GM12878 (cell line): ENCODE results near the gene MAPKAPK3. TPM values are rescaled to one million over a fixed set of nuclear protein-coding genes. Genes with fewer than 3 reads are reported as not detected.
A peak's percentile ranks its signal among the peaks of the same experiment; 100 is the strongest.

Experiments
- ATAC-seq: fragments of 200-7000 bp; cut with Tn5 transposase; 3 replicates; pipeline ENCODE4 v1.9.1; 2020; ENCODE audit warnings: mild to moderate bottlenecking, moderate library complexity
- BruUV-seq: library from RNA; stranded (reverse); fragments of 400-500 nt; replicated peaks from 2 replicates; lab custom pipeline; 2021; lab: Mats Ljungman, UMichigan
- CTCF ChIA-PET: fragments of 300-600 bp; sonication (Branson Sonifier 250); formaldehyde crosslinking; extraction: SDS; loops from one replicate; lab custom pipeline; 2021; ENCODE audit warnings: inconsistent platforms; lab: Yijun Ruan, JAX
- POLR2A ChIA-PET: fragments of 350-600 bp; formaldehyde crosslinking; extraction: SDS; loops from one replicate; lab custom pipeline; 2021; ENCODE audit warnings: inconsistent platforms; lab: Charles Lee
- RAD21 ChIA-PET: fragments of 300-600 bp; sonication (Branson Sonifier 250); formaldehyde crosslinking; loops from one replicate; lab custom pipeline; 2023; ENCODE audit warnings: antibody characterized with exemption; ENCODE audit not compliant: unreplicated experiment; lab: Charles Lee
- SMC1A ChIA-PET: fragments of 300-600 bp; sonication (Branson Sonifier 250); formaldehyde crosslinking; loops from one replicate; lab custom pipeline; 2023; ENCODE audit not compliant: unreplicated experiment, uncharacterized antibody; lab: Charles Lee
- DNase-seq: peaks from one replicate; pipeline ENCODE4 v3.0.0-alpha.2; 2011; ENCODE audit warnings: low read depth, low spot score
- FAIRE-seq: peaks from 3 replicates; lab custom pipeline; 2011; peaks lifted over from hg19 to GRCh38; lab: Jason Lieb, UNC
- H2AFZ ChIP-seq: 2 replicates; pipeline ENCODE4 v1.6.0; 2011; ENCODE audit warnings: low read depth, low read length, control low read depth; ENCODE audit not compliant: control insufficient read depth
- H3K27ac ChIP-seq: 2 replicates; pipeline ENCODE4 v1.5.1; 2011; ENCODE audit warnings: control low read depth; ENCODE audit not compliant: control insufficient read depth, insufficient read depth
- H3K27me3 ChIP-seq, 2 experiments: replicated peaks in 1 of 2; 2 replicates each; pipeline versions ENCODE4 v1.6.0 to v1.6.1; 2011; ENCODE audit warnings: low read length in 1 of 2; ENCODE audit not compliant: control insufficient read depth in 2 of 2, insufficient read depth in 2 of 2
- H3K36me3 ChIP-seq, 2 experiments: 2 replicates each; pipeline ENCODE4 v1.5.1; 2011; ENCODE audit warnings: low read length in 1 of 2; ENCODE audit not compliant: control insufficient read depth in 2 of 2, insufficient read depth in 2 of 2
- H3K4me1 ChIP-seq: 2 replicates; pipeline ENCODE4 v1.6.1; 2011; ENCODE audit warnings: mild to moderate bottlenecking, low read length, moderate library complexity, mixed read lengths; ENCODE audit not compliant: control insufficient read depth, insufficient read depth
- H3K4me2 ChIP-seq: 2 replicates; pipeline ENCODE4 v1.6.0; 2011; ENCODE audit warnings: control low read depth; ENCODE audit not compliant: control insufficient read depth, insufficient read depth
- H3K4me3 ChIP-seq: fragments of 200-600 bp; sonication (generic); 2 replicates; pipeline ENCODE4 v1.5.1; 2016
- H3K79me2 ChIP-seq: 2 replicates; pipeline ENCODE4 v1.6.0; 2011; ENCODE audit warnings: low read length; ENCODE audit not compliant: control insufficient read depth, insufficient read depth
- H3K9ac ChIP-seq: 2 replicates; pipeline ENCODE4 v1.8.0; 2011; ENCODE audit warnings: low read length, control low read depth, mixed read lengths; ENCODE audit not compliant: control insufficient read depth, insufficient read depth
- H3K9me3 ChIP-seq: replicated peaks from 3 replicates; pipeline ENCODE4 v1.5.1; 2011; ENCODE audit warnings: mild to moderate bottlenecking, low read length; ENCODE audit not compliant: control insufficient read depth, insufficient read depth
- H4K20me1 ChIP-seq: 2 replicates; pipeline ENCODE4 v1.6.0; 2011; ENCODE audit not compliant: control insufficient read depth, insufficient read depth
- CREM ChIP-seq: IDR thresholded peaks from 2 replicates; pipeline ENCODE4 v1.6.1; 2014; ENCODE audit warnings: antibody characterized with exemption, low read depth
- NBN ChIP-seq: fragments of 450-650 bp; IDR thresholded peaks from 2 replicates; pipeline ENCODE4 v1.6.1; 2016
- NFYA ChIP-seq: IDR thresholded peaks from 2 replicates; pipeline ENCODE4 v1.6.1; 2011; ENCODE audit warnings: low read depth, mild to moderate bottlenecking, low read length, improper control_type of control experiment, borderline replicate concordance
- RAD21 ChIP-seq: IDR thresholded peaks from 2 replicates; pipeline ENCODE4 v1.6.1; 2011; ENCODE audit warnings: mild to moderate bottlenecking, low read depth, low read length, moderate library complexity; ENCODE audit not compliant: insufficient read depth
- TARDBP ChIP-seq: IDR thresholded peaks from 2 replicates; pipeline ENCODE4 v1.6.1; 2016; ENCODE audit warnings: borderline replicate concordance
- ZBED1 ChIP-seq: IDR thresholded peaks from 2 replicates; pipeline ENCODE4 v1.6.1; 2016; ENCODE audit warnings: borderline replicate concordance
- WGBS: methylation state at CpG from one replicate; pipeline ENCODE4 v1.1.6; 2016; ENCODE audit warnings: low lambda C conversion rate; ENCODE audit not compliant: insufficient replicate concordance, insufficient coverage; ENCODE audit errors: missing lambda C conversion rate; 5-methylcytosine and 5-hydroxymethylcytosine counted together
- in situ Hi-C: fragments of 300-500 bp; cut with MboI; formaldehyde crosslinking; loops from 9 replicates; pipeline ENCODE4 v1.14.3; 2018; ENCODE audit warnings: mixed read lengths
- intact Hi-C: fragments of 100-400 bp; cut with micrococcal nuclease; formaldehyde crosslinking; loops from one replicate; pipeline ENCODE4 v1.14.2; 2022; ENCODE audit not compliant: unreplicated experiment
- polyA plus RNA-seq, 11 experiments: library from polyadenylated mRNA; depleted of rRNA in 4 of 11; unstranded in 6 of 11; stranded (reverse) in 5 of 11; fragments of >200 nt; fragmentation: Nextera tagmentation in 4 of 11; fragmentation: Illumina TruSeq in 1 of 11; extraction: Ambion mirVana in 4 of 11; extraction: Trizol in 1 of 11; gene quantifications; 1 replicate in 1 of 11; 2 replicates in 10 of 11; pipeline versions ENCODE4 v1.2.1 to v1.2.3, GENCODE V29; 2011 to 2016; ENCODE audit warnings: inconsistent platforms in 2 of 11, missing spikeins in 2 of 11, low read depth in 1 of 11
- total RNA-seq, 4 experiments: library from RNA; depleted of rRNA in 3 of 4; stranded (reverse); fragments of >200 nt in 3 of 4; fragmentation: Illumina TruSeq in 1 of 4; extraction: Trizol in 1 of 4; gene quantifications; 2 replicates each; pipeline versions ENCODE4 v1.2.1 to v1.2.3, GENCODE V29; 2013 to 2021

The MAPKAPK3 gene
- total and polyA plus RNA-seq, 10 of the 15 experiments (the other 5 are each of a cell fraction or from before 2014, with no cell fraction given) = 7.9 to 66.0 (median 39.0) TPM

DNA sequence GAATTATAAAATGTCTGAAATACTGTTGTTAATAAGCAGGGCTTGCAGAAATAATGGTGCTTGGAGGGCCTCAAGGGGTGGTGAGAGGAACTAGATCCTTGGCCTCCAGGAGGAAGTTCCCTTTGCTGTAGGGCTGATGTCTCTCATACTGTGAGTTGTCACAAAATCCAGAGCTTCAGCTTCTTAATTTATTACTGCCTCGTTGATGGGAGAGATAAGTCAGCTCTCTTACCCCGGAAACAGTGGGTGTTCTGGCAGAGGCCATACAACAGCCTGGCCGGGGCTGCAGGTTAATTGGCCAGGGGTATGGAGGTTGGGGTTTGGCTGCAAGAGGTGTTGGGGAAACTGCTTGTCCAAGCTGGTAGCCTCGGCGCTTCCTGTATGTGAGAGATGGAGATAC, 15.5 kb downstream of the MAPKAPK3 start:
- ATAC-seq (peak; percentile 57), DNase-seq (no peak), FAIRE-seq (no peak)
- no peaks in the 10 kb centered on the region for H3K79me2 ChIP-seq
- intact Hi-C loops = no loop called here
- POLR2A ChIA-PET = interaction anchor here (0.5 to 1.0 kb wide), 2 partner anchors 13 to 46 kb away, joined by 3 read pairs; no protein-coding TSS in a partner anchor
- H3K4me2 ChIP-seq = no peak overlapping the region
- in situ Hi-C loops = no loop called here
- WGBS = 59% methylated on average over 5 of the region's 5 CpGs
- H3K27ac ChIP-seq = no peak overlapping the region
- no peaks in the 10 kb centered on the region for H4K20me1 ChIP-seq
- H2AFZ ChIP-seq = no peak overlapping the region
- peaks cover 10% of the 10 kb centered on the region for H3K4me1 ChIP-seq
- TF ChIP-seq ZBED1 (no peak), RAD21 (peak; percentile 26; the same call in 1 of the 2 replicates)
- TF ChIP-seq, all 136 proteins: peak for 1
- H3K4me3 ChIP-seq = no peak overlapping the region
- CTCF ChIA-PET = interaction anchor here (0.9 to 3.1 kb wide), 5 partner anchors 12 to 20 kb away, joined by 3 to 13 read pairs (median 11); partner anchors contain the start of gene MAPKAPK3
- SMC1A ChIA-PET = interaction anchor here (0.7 to 5.7 kb wide), 5 partner anchors 9 to 60 kb away, joined by 3 to 26 read pairs (median 4); partner anchors contain the start of gene MAPKAPK3
- H3K9ac ChIP-seq = no peak overlapping the region
- BruUV-seq = no TSS peak
- no peaks in the 10 kb centered on the region for H3K27me3 ChIP-seq
- RAD21 ChIA-PET = interaction anchor here (0.7 to 2.9 kb wide), 6 partner anchors 12 to 21 kb away, joined by 3 to 14 read pairs (median 4); partner anchors contain the start of genes CISH and MAPKAPK3
- no peaks in the 10 kb centered on the region for H3K9me3 ChIP-seq
- peaks cover 0 to 6% of the 10 kb centered on the region in 2 experiments; a peak in 2 of 4 replicates for H3K36me3 ChIP-seq

DNA sequence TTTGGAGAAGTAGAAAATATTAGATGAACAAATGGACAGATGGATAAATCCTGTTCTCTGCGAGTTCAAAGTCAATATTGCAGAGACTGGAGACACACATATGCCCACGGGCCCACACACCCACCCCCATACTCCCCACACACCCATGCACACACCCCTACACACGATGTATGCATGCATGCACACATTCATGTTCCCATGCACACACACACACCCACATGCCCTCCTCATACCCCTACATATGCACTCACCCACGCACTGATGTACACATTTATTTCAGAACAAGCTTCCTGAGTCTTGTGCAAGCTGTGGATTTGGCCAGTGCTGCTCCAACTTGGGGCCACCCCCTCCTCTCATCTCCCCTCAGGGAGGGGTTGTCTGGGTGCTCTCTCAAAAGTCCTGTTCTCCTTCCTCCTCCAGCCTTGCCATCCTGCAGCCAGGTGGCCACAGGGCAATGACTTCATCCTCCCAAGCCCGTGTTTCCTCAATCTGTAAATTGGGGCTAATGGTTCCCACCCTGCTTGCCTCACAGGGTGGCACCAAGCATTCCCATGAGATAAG, 16.4 kb downstream of the MAPKAPK3 start:
- intact Hi-C loops (no loop called here), in situ Hi-C loops (no loop called here)
- Histone ChIP-seq H3K4me2 (no peak overlapping the region), H3K9me3 (no peaks in the 10 kb centered on the region), H4K20me1 (no peaks in the 10 kb centered on the region), H3K27me3 (no peaks in the 10 kb centered on the region), H3K9ac (no peak overlapping the region), H3K27ac (no peak overlapping the region), H3K4me3 (no peak overlapping the region), H2AFZ (no peak overlapping the region), H3K4me1 (peaks cover 10% of the 10 kb centered on the region), H3K79me2 (no peaks in the 10 kb centered on the region)
- no TSS peak for BruUV-seq
- CTCF ChIA-PET = interaction anchor here (1.2 to 2.6 kb wide), 5 partner anchors 10 to 19 kb away, joined by 3 to 13 read pairs (median 6); partner anchors contain the start of gene MAPKAPK3
- SMC1A ChIA-PET = interaction anchor here (2.0 to 5.7 kb wide), 2 partner anchors 18 to 19 kb away, joined by 4 to 26 read pairs; partner anchors contain the start of gene MAPKAPK3
- POLR2A ChIA-PET = no interaction called here
- FAIRE-seq (no peak), ATAC-seq (no peak)
- RAD21 ChIA-PET = interaction anchor here (0.9 to 2.9 kb wide), 3 partner anchors 13 to 19 kb away, joined by 3 to 14 read pairs (median 4); partner anchors contain the start of gene MAPKAPK3
- TF ChIP-seq TARDBP (no peak), CREM (no peak), NBN (no peak), NFYA (no peak)
- TF ChIP-seq, all 136 proteins: peak for 0
- peaks cover 0 to 4% of the 10 kb centered on the region in 2 experiments; a peak in 1 of 4 replicates for H3K36me3 ChIP-seq
- no peak for DNase-seq
- 53% methylated on average over 5 of the region's 5 CpGs for WGBS
